ENCODE results near the gene UBE2N.
"Not testable (repeated sequence)": the region's sequence is repeated elsewhere in the genome, so short reads cannot be mapped to it uniquely, and the experiment has no call there.

DNA sequence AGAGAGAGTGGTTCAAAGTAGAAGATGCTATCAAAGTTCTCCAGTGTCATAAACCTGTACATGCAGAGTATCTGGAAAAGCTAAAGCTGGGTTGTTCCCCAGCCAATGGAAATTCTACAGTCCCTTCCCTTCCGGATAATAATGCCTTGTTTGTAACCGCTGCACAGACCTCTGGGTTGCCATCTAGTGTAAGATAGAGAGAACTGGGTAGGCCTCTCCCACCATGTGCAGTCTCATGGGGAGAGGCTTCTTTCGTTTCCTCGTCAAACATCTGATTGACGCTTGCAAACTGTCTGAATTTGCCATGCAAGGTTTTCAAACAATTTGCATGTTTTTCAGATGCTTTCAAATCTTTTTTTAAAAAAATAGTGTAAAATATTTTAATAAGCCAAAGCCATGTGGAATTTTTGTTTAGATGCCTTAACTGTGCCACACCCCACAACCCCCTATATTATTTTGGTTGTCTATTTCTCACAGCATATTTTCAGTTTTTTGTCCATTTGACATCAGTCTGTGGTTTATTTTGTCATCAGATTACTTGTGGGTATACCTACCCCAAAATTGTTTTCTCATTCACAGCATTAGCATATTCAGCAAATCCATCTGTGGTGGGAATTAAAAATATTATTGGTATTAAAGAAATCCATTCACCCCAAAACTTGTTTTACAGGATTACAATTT, 42.4 kb downstream of the UBE2N start:
- TF ChIP-seq POLR2A (IDR thresholded peaks at IDR 0.05; ENCODE audit: low read length); GATA1 (IDR thresholded peaks at IDR 0.05; ENCODE audit: low read depth, low read length): not testable (repeated sequence)
